Sigmoid colon (tissue), 7 donors: ENCODE measurements around the gene KLF16. TPM values are rescaled to one million over a fixed set of nuclear protein-coding genes. Genes with fewer than 3 reads are reported as not detected.

Experiments used
- DNase-seq: peaks from one replicate; pipeline ENCODE4 v3.0.0-alpha.2; 2019
- H3K27ac ChIP-seq, 4 donors: fragments of 200-600 bp; sonication (generic); one replicate each; pipeline ENCODE4 v1.5.1; 2016 to 2019; ENCODE audit warnings: mild to moderate bottlenecking in 1 of 4
- H3K27me3 ChIP-seq, 3 donors: fragments of 200-600 bp; sonication (generic); one replicate each; pipeline ENCODE4 v1.5.1; 2019; ENCODE audit warnings: mild to moderate bottlenecking in 1 of 3
- H3K36me3 ChIP-seq, 4 donors: fragments of 200-600 bp; sonication (generic); one replicate each; pipeline ENCODE4 v1.5.1; 2016 to 2019
- H3K4me1 ChIP-seq, 4 donors: fragments of 200-600 bp; sonication (generic); one replicate each; pipeline ENCODE4 v1.5.1; 2017 to 2019
- H3K4me3 ChIP-seq, 4 donors: fragments of 200-600 bp; sonication (generic); one replicate each; pipeline ENCODE4 v1.5.1; 2017 to 2019; ENCODE audit warnings: mild to moderate bottlenecking in 2 of 4, moderate library complexity in 1 of 4
- H3K9me3 ChIP-seq, 4 donors: fragments of 200-600 bp in 3 of 4; sonication (generic) in 3 of 4; one replicate each; pipeline versions ENCODE4 v1.5.1 to v1.6.1; 2013 to 2019
- EP300 ChIP-seq, 4 donors: sonication (generic); formaldehyde crosslinking; IDR thresholded peaks; one replicate each; pipeline ENCODE4 v1.6.1; 2017; ENCODE audit warnings: antibody characterized with exemption in 4 of 4
- POLR2A ChIP-seq, 2 donors: fragments of 450-650 bp; IDR thresholded peaks; one replicate each; pipeline ENCODE4 v1.6.1; 2016; ENCODE audit warnings: antibody characterized with exemption in 2 of 2, mild to moderate bottlenecking in 2 of 2, moderate library complexity in 2 of 2
- POLR2AphosphoS5 ChIP-seq, 4 donors: sonication (generic); formaldehyde crosslinking; IDR thresholded peaks; one replicate each; pipeline ENCODE4 v1.6.1; 2017; ENCODE audit warnings: antibody characterized with exemption in 4 of 4
- WGBS, 2 donors: extraction: QIAGEN DNeasy Blood & Tissue Kit; methylation state at CpG; one replicate each; pipeline ENCODE4 v1.1.7; 2013; 5-methylcytosine and 5-hydroxymethylcytosine counted together
- intact Hi-C: fragments of 100-400 bp; cut with DNase I; formaldehyde crosslinking; loops from one replicate; pipeline ENCODE4 v1.15.1; 2023
- polyA plus RNA-seq, 3 donors: library from polyadenylated mRNA; stranded (reverse); fragments of 200-250 nt; gene quantifications; one replicate each; pipeline ENCODE4 v1.2.3, GENCODE V29; 2013
- total RNA-seq, 4 donors: library from RNA; depleted of rRNA; stranded (reverse); fragments of >200 nt; gene quantifications; one replicate each; pipeline ENCODE4 v1.1.0, GENCODE V29; 2016
- TF ChIP-seq, protein P1 (sequence below), 4 experiments: fragments of 450-650 bp in 3 of 4; fragments of 200-600 bp in 1 of 4; IDR thresholded peaks; one replicate each; pipeline ENCODE4 v1.5.1; 2016 to 2019; ENCODE audit warnings: antibody characterized with exemption in 4 of 4, mild to moderate bottlenecking in 3 of 4, moderate library complexity in 2 of 4
- donor health status: healthy with polysubstance abuse.
- donor health status: Bipolar disorder and iron deficiency.
- donor health status: healthy.

The KLF16 gene
- total and polyA plus RNA-seq, 7 donors = 2.1 to 20.5 (median 8.4) TPM

DNA sequence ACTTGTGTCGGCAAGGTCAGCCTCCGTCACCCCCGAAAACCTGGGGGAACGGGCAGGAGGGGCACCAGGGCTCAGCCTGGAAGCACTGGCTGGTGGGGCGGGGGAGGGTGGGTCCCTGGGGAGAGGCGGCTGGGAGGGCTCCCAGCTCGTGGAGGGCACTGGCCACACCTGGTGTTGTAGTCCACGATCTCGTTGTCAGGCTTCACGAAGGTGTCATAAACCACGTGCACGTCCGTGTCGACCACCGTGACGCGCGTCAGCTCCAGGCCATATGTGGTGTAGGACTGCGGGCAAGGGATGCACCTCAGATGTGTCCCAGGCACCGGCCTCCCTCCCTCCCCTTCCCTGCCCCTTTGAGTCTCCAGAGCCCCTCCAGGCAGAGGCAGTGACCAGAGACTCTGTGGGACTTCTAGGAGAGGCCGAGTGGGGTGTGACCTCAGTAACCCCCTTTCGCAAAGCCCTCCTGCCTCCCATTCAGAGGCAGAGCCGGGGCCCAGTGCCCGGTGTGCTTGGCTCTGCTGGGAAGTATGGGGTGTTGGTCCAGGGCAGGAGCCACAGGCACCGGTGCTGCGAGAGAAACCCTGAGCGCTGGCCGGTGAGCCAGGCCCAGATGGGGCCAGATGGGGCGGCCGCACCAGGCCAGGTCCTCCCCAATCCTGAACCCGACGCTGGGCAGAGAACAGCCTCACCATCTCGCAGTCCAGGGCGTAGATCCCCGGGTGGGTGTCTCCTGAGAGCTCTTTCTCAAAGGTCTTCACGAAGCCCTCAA is 46.7 kb downstream of the KLF16 start:
- 92 to 93% methylated on average over 36 of the region's 36 CpGs for WGBS, 2 donors
- intact Hi-C loops = no loop called here
- no peak overlapping the region for H3K4me3 ChIP-seq
- DNase-seq = no peak
- peaks cover 44 to 65% (median 57%) of the 10 kb centered on the region in 4 donors for H3K36me3 ChIP-seq
- peaks cover 0 to 18% (median 15%) of the 10 kb centered on the region in 4 donors for H3K4me1 ChIP-seq
- H3K27ac ChIP-seq = no peak overlapping the region
- H3K27me3 ChIP-seq = no peaks in the 10 kb centered on the region
- TF ChIP-seq EP300 (IDR thresholded peaks at IDR 0.05) (no peak), POLR2AphosphoS5 (IDR thresholded peaks at IDR 0.05) (no peak), POLR2A (IDR thresholded peaks at IDR 0.05) (no peak)
- TF ChIP-seq, protein P1, sequence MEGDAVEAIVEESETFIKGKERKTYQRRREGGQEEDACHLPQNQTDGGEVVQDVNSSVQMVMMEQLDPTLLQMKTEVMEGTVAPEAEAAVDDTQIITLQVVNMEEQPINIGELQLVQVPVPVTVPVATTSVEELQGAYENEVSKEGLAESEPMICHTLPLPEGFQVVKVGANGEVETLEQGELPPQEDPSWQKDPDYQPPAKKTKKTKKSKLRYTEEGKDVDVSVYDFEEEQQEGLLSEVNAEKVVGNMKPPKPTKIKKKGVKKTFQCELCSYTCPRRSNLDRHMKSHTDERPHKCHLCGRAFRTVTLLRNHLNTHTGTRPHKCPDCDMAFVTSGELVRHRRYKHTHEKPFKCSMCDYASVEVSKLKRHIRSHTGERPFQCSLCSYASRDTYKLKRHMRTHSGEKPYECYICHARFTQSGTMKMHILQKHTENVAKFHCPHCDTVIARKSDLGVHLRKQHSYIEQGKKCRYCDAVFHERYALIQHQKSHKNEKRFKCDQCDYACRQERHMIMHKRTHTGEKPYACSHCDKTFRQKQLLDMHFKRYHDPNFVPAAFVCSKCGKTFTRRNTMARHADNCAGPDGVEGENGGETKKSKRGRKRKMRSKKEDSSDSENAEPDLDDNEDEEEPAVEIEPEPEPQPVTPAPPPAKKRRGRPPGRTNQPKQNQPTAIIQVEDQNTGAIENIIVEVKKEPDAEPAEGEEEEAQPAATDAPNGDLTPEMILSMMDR (IDR thresholded peaks at IDR 0.05) = no peak
- H3K9me3 ChIP-seq = no peaks in the 10 kb centered on the region

DNA sequence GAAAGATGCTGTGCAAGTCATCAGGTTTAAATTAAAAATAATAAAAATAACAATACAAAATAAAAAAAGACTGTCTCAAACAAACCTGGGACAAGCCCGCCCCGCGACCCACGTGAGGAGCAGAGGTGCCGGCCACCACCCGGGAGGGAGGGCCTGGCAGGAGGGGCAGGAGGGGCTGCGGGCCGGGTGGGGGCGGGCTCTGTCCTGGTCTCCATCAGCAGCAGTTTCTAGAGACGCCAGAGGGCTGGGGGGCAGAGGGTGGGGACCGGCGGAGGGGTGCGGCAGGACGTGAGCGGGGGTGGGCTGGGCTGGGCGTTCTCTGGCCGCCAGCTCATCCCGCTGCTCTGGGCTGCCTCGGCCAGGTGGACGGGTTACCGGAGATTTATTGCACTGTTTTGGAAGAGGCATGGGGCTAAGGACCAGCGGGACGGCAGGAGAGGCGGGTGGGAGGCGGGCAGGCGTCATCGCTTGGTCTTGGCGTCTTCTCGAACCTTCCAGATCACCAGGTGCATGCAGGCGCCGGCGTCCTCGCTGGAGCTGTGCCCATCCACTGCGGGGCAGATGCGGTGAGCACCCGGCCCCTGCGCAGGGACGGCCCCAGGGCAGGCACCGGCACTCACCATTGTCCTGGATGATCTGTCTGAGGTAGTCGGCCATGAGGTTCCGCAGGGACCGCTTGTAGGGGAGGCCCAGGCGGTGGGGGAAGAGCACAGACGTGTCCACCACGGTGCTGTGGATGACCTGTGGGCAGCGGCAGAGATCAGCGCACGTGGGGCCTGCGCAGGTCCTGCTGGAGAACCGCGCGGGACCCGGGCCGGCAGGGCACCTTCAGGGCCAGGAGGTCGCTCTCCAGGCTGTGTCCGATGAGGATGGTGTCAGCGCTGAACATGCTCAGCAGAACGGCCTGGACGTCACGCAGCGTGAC is 47.5 kb downstream of the KLF16 start:
- no peaks in the 10 kb centered on the region for H3K9me3 ChIP-seq
- peaks cover 44 to 57% (median 53%) of the 10 kb centered on the region in 4 donors for H3K36me3 ChIP-seq
- no peak for DNase-seq
- H3K4me3 ChIP-seq = no peak overlapping the region
- no peak overlapping the region for H3K27ac ChIP-seq
- H3K27me3 ChIP-seq = no peaks in the 10 kb centered on the region
- H3K4me1 ChIP-seq = peaks cover 0 to 21% (median 17%) of the 10 kb centered on the region in 4 donors
- 90 to 92% methylated on average over 61 of the region's 61 CpGs for WGBS, 2 donors
- TF ChIP-seq EP300 (IDR thresholded peaks at IDR 0.05) = no peak
- TF ChIP-seq, protein P1 (IDR thresholded peaks at IDR 0.05) = no peak
- TF ChIP-seq POLR2A (IDR thresholded peaks at IDR 0.05) = no peak
- TF ChIP-seq POLR2AphosphoS5 (IDR thresholded peaks at IDR 0.05) = no peak
- intact Hi-C loops = no loop called here

DNA sequence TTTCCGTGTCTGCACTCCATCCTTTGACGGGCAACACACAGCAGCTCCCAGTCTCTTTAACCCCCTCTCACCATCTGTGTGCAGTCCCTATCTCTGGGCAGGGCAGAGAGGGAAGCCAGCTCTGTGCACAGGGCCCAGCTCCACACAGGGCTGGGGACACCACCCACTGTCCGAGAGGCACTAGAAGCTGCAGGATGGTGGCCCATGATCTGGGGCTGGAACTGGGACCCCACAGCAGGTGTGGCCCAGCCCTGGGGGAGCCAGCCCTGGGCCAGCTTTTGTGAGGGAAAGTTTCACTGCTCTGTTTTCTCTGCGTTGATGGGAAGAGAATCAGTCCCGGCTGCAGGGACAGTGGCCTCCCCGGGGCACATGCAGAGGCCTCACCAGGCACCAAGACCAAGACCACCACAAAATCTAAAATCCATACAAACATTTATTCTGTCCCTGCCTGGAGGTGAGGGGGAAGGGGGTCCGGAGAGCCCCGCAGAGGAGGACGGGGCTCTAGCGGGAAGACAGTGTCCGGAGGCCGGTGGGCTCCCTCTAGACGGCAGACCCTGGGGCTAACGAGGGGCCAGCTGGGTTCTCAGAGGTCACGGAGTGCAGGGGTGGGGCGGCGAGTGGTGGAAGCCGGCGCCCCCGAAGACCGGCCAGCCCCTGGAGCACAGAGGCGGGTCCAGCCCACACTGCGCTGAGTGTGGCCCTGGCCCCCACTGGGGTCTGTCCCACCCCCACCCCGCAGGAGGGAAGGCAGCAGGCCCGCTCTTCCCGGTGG is 48.4 kb downstream of the KLF16 start:
- no peak overlapping the region for H3K27ac ChIP-seq
- H3K4me3 ChIP-seq = no peak overlapping the region
- 89 to 90% methylated on average over 26 of the region's 26 CpGs for WGBS, 2 donors
- TF ChIP-seq POLR2AphosphoS5 (IDR thresholded peaks at IDR 0.05) (no peak), EP300 (IDR thresholded peaks at IDR 0.05) (no peak), POLR2A (IDR thresholded peaks at IDR 0.05) (no peak)
- TF ChIP-seq, protein P1 (IDR thresholded peaks at IDR 0.05) = no peak
- no peaks in the 10 kb centered on the region for H3K27me3 ChIP-seq
- H3K4me1 ChIP-seq = peaks cover 0 to 21% (median 17%) of the 10 kb centered on the region in 4 donors
- no peak for DNase-seq
- intact Hi-C loops = no loop called here
- H3K36me3 ChIP-seq = peaks cover 42 to 49% (median 48%) of the 10 kb centered on the region in 4 donors
- no peaks in the 10 kb centered on the region for H3K9me3 ChIP-seq

DNA sequence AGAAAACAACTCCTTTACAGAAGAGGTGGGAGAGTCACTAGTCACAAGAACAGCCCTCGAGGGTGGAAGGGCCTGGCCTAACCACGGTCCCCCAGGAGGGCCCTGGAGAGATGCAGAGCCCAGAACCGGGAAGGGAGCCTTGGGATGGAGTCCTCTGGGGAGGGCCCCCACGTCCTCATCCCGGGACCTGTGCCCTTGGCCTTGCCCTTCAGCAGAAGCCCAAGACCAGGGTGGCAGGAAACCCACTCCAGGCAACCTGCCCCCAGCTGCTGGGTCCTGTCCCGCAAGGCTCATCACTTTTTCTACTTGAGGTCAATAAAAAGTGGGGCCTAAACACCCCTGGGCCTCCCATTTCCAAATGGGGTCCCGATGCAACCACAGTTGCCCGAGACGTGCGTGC is 49.0 kb downstream of the KLF16 start:
- WGBS, 2 donors = 82 to 86% methylated on average over 10 of the region's 10 CpGs
- Histone ChIP-seq H3K36me3 (peaks cover 36 to 42% (median 42%) of the 10 kb centered on the region in 4 donors), H3K4me3 (no peak overlapping the region), H3K27me3 (no peaks in the 10 kb centered on the region), H3K9me3 (no peaks in the 10 kb centered on the region), H3K27ac (no peak overlapping the region), H3K4me1 (peaks cover 0 to 21% (median 17%) of the 10 kb centered on the region in 4 donors)
- intact Hi-C loops = no loop called here
- TF ChIP-seq EP300 (IDR thresholded peaks at IDR 0.05) (no peak), POLR2AphosphoS5 (IDR thresholded peaks at IDR 0.05) (no peak), POLR2A (IDR thresholded peaks at IDR 0.05) (no peak)
- TF ChIP-seq, protein P1 (IDR thresholded peaks at IDR 0.05) = no peak
- no peak for DNase-seq
